GM18861 (cell line): ENCODE measurements around the gene ADAMTS19.

Experiments
- ATAC-seq: cut with Tn5 transposase; IDR thresholded peaks from one replicate; pipeline ENCODE4 v1.9.1; 2021; ENCODE audit not compliant: unreplicated experiment

The ADAMTS19 gene

GRCh38 chr5:129672006-129672405, 211.9 kb downstream of the ADAMTS19 start:
- ATAC-seq = no peak

GRCh38 chr5:129679671-129680070, 219.6 kb downstream of the ADAMTS19 start:
- no peak for ATAC-seq

- no peak for ATAC-seq
Measured at GRCh38 chr5:129687941-129688340, 227.8 kb downstream of the ADAMTS19 start.

GRCh38 chr5:129689045-129689444, 228.9 kb downstream of the ADAMTS19 start:
- ATAC-seq = no peak

DNA sequence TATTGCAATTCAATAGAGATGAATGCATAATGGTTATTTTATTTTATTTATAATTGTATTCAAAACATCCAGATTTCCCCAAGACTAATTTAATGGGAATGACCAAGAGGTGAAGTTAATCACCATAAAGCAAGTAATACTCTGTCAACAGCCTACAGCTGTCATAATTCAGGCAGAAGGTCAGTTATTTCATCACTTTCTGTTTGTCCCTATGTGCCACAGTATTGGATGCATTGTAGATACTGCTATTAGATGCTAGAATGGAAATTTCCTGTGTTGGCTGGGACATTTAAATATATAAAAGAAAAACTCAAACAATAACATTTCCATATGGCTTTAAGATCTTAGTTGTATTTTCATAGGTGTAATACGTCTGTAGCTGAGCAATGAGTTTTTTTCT, 231.1 kb downstream of the ADAMTS19 start:
- ATAC-seq = no peak

GRCh38 chr5:129696636-129697035, 236.5 kb downstream of the ADAMTS19 start:
- ATAC-seq = no peak

DNA sequence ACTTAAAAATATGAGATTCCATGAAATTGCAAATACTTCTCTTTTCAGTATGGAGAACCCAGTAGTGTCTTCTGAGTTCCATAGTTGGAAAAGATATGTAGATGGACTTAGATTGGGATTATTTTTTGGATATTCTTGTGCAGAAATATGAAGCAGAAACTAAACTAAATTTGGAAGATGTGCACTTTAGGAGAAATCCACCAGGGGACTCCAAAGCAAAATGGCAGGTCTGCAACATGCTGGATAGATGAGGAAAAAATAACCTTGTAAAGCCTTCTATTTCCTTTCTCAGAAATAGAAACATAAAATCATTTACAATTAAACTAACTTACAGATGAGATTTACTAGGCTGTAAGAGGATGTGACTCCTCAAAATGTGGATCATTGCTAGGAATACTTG, 238.6 kb downstream of the ADAMTS19 start:
- ATAC-seq = no peak

GRCh38 chr5:129716235-129716634, 256.1 kb downstream of the ADAMTS19 start:
- ATAC-seq = no peak

GRCh38 chr5:129716651-129717050, 256.6 kb downstream of the ADAMTS19 start:
- no peak for ATAC-seq

GRCh38 chr5:129717751-129718310, 257.7 kb downstream of the ADAMTS19 start:
- ATAC-seq = no peak

DNA sequence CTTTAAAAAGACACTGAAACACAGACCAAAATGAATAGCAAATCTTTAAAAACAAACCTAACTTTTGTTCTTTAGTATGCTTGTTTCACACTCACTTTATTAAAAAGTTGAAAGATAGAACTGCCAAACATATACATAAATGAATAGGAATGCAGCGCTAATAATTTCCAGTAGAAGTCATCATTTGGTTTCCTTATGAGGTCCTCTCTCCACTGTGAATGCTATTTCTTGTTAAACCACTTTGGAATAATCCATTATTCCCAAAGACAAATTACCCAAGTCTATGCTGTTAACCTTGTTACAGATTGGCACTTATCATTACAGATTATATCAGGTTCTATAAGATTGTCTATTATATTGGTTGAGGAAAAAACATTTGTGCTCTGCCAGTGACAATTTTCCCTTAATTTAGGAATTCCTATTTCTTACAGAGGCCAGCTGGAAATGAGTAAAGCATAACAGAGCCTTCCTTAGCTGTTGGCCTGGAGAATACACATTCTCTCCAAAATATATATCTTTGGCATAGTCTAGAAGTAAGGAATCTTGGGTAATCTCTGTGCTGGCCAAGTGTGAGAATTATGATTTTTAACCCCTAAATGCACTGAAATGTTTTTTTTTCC, 258.5 kb downstream of the ADAMTS19 start:
- no peak for ATAC-seq

DNA sequence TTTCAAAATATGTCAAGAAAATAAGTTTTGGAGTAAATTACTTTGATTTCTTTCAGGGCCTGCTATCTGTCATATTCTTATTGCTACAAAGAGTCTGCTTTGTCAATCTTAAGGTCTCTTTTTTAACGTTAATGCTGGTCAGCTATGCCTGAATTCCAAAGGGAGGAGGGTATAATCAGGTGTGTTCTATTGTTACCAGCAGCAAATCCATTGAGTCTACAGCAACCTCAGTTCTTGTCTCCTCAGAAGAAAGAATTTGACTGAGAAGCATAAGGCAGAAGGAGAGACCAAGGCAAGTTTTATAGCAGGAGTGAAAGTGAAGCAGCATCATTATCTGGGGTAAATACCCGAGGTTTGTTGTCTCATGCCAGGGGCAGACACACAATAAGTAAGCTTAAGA, 264.1 kb downstream of the ADAMTS19 start:
- no peak for ATAC-seq

DNA sequence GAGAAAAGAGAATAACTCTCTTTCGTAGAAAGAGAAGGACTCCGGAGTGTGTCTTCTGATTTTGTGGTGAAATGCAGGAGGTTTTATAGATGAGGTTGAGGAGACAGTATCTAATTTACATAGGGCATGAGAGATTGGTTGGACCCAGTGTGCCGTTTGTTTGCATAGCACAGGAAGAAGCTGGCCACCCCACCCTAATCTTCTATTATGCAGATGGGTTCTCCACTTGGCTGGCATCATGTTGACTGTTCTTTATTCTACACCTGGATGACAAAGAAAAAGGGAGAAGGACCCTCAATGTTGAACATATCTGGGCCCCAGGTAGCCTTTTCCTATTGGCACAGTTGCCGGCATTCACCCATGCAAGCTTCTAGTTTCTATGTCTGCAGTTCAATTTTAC, 264.5 kb downstream of the ADAMTS19 start:
- ATAC-seq = no peak

GRCh38 chr5:129739773-129740172, 279.7 kb downstream of the ADAMTS19 start:
- ATAC-seq = no peak

DNA sequence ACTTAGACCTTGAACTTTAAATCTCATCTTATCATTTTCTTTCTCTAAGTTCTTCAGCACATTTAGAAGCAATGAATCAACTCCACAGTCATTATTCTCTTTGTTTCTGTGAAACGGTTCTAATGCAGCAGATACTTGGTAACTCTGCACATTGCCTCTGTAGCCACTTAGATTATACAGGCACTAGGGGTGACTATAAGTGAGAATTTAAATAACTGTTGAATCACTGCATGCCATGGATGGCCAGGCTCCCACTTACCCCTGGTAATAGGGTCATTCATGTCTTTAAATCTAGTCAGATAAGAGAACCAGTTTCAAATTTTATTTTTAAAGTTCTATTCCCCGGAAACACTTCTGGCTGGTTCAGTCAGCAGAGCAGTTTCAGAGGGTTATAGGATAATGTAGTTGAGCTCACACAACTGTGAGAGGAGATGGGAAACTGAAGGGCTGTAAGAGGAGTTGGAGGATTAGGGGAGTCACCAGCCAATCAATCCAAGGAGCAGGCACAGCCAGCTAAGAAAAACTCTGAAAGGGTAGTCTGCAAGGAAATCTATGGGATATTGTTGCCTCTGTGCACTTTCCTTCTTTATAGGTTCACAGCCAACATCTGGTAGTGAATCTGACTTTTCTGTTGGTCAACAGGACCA, 283.6 kb downstream of the ADAMTS19 start:
- ATAC-seq = no peak

- no peak for ATAC-seq
Measured at GRCh38 chr5:129745997-129746396, 285.9 kb downstream of the ADAMTS19 start.

- ATAC-seq = no peak
Measured at GRCh38 chr5:129746876-129747275, 286.8 kb downstream of the ADAMTS19 start.

DNA sequence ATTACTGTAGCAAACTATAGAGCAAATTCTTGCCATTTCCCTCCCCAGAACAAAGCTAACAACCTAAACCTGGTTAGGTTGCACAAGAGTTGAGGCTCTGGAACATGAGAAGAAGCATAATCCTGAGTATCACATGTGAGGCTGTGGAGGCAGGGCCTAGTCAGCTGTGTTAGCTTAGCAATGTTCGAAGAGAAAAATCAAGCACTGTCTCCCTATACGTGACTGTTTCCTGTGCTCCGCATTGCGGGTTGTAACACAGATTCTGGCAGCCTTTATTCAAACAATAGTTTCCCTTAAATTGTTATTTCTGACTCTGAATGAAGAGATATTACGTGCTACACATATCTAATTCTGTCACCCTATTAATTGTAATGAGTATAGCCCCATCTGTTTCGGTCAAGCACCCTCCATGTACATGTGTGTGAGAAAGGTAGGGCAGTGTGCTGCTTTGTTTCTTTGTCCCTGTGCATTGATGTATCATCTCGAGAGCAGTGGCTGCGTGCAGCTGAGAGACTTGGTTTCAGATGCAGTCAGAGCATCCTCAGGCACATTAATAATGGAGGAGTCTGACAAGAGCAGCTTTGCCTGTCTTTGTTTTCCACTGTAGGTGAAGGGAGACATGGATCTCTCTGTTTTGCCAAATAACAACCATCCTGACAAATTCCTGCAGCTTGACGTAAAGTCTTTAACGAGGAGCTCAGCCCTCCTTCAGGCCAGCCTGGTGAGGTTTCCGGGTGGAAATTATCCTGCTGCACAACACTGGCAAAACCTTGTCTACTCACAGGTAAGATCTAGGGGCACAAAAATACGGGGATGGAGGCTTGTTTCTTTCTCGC, 287.7 kb downstream of the ADAMTS19 start, which contains the start of gene MINAR2:
MINAR2 (plus strand) TSS at position 523 of the 836 bp plus-strand sequence; CDS start at position 620, 97 bp downstream.
- ATAC-seq = no peak

- no peak for ATAC-seq
Measured at GRCh38 chr5:129748913-129749880, 289.1 kb downstream of the ADAMTS19 start.

DNA sequence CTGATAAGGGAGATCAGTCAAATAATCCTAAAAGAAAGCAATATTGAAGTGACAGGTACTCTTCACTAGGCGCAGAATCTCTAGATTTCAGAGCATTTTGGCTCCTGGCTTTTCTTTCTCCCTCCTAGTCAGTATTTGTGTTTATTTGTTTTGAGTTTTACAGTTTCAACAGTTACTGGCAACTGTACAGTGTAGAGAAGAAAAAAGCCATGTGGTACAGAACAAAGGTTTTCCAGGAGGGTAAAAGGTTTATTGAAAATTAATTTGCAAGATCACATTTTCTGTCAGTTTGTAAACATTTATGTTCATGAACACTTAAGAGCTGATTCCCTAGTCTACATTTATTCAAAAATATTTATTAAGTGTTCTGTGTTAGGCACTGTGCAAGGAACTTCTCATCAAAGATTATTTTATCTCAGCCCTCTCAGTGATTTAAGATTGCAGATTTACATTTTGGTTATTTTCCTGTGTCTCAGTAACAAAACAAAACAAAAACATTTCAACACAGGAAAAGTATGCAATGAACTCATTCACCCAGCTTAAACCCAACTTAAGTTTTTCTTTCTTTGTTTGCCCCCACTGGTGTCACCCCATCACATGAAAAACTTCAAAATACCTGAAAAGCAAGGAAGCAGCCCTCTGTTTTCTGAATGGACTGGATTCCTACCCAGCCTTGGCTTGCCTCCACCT, 300.7 kb downstream of the ADAMTS19 start:
- ATAC-seq = no peak
